COLO668 (cell line): Measurements from ENCODE around the gene RIMS1.

Experiments used
- DNase-seq: peaks from one replicate; lab custom pipeline; 2025; ENCODE audit not compliant: unreplicated experiment; lab: John Stamatoyannopoulos, UW

Gene RIMS1

DNA sequence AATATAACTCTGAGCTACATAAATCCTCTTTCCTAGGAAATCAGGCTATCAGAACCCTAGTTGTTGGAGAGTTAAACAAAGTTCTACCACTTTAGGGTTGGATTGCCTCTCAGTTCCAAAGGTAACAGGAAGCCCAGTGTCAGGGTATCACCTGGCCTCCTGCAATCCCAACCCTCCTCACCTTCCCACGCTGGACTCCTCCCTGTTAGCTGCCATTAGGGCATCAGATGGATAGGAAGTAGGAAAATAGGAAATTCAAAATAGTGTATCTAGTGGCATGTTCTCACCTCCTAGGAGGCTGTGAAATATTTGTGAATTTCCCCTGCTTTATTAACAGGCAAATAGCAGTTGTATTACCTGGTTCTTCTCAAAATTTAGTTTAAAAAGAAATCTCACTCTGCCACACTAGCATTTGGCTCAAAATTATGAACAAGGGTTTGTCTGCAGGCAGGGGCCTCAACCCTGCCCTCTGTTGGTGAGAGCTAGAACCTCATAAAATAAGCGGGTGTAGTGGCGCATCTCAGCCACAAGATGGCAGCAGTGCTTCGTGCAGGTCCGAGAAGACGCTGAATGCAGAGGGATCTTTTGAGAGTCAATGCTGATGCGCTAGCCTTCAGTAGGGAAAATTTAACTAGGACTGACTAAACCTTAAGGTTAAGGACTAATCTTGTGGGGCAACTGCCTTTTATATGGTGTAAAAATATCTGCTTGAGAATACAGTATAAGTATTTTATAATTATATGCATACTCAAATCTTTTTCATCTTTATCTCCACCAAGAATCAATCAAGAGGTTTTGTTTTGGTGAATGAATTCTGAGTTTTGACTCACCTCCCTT, 525.7 kb downstream of the RIMS1 start:
- DNase-seq, result peak; percentile 31

DNA sequence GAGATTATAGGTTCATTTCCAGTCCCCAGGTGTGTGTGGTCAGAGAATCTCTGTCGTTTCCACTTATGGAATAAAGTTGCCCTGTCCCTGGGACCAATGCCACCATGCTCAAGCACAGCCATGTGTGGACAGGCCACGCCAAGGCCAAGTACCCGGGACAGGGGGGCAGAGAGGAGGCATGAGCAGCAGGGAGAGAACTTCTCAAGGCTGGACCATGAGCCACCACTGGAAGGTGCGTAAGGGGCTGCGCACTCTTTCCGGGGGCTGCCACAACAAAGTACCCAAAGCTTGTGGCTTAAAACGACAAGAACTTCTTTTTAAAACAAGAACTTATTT, 526.3 kb downstream of the RIMS1 start:
- no peak for DNase-seq

- peak; percentile 49 for DNase-seq
These were observed 527.5 kb downstream of the RIMS1 start for GRCh38 chr6:72413884-72414283.

DNA sequence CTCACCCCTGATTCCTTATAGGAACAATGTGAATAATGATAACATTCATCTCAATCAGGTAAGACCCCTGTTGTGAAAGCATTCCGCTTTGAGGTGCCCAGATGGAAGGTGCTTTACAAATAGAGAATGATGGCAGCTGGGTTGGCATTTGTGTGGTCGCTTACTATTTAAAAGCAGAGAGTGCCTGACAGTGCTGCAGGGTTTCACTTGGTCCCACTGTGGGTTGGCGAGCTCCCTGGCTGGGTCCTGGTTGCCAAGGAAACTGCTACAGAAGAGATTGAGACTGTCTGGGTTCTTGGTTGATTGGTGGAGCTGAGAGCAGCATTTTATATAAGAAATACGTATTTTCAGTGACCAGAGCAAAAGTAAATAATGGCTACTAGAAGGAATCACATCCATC, 528.3 kb downstream of the RIMS1 start:
- DNase-seq, result no peak

DNA sequence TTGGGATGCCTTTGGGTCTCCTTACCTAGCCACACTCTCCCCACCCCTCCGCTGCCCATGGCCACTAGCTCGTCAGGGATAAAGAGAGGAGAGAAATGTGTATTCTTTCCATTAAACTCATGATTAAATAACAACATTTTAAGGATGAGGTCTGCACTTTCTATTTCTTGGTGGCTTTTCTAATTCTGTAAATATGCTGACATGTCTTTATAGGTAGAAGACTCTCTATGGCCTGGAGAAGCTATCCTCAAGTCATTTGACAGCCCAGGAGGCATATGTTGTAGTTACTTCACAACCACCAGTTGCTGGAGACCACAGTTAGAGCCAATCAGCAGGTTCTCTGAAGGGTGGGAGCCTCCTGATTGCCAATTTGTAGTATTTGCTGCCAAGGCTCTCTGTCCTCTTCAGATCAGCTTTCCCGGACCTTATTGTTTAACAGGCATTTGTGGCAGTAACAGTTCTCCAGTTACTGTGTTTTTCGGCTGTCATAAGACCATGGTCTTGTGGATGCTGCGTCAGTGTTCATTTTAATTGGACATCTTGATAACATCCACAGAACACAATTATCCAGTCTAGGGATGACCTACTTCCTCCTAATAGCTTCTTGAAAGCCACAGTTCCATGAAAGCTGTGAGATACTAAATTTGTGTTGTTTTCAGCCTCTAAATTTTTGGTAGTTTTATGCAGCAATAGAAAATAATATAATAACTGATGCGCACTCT, 530.6 kb downstream of the RIMS1 start:
- no peak for DNase-seq

DNA sequence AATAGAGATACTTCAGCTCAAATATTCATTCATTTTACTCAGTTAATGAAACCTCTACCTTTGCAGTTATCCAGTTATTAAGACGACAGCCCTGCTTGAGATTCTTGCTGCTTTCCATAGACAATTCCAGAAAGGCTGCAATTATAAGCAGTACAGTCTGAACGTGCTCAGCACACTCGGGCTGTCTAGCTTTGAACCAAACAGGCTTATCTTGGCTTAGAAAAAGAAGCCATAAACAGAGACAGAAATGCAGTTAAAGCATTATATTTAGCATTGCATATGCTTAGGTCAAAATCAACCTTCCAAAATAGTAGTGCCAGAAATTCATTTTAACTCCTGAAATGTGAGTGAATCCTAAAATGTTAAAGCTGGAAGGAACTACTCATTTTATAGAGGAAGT, 531.4 kb downstream of the RIMS1 start:
- no peak for DNase-seq

DNA sequence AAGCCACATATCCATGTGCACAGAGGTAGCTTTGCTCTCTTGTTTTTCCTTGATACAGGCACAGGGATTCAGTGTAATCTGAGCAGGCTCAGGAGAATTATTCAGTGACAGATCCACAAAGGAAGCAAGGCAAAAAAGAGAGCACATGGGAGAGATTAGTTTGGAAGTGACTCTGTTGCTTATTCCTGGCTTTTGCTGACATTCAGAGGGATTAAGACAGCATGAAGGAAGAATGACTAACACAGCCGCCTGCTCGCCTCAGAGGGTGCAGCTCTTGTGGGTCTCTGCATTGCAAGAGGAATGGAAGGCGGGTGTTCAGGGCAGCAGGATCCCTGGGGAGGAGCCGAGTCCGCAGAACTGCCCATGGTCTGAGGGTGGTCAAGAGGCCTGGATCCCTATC, 532.1 kb downstream of the RIMS1 start:
- no peak for DNase-seq

- no peak for DNase-seq
These were observed 533.6 kb downstream of the RIMS1 start for GRCh38 chr6:72419966-72420365.

- no peak for DNase-seq
These were observed 534.1 kb downstream of the RIMS1 start for GRCh38 chr6:72420409-72420808.

DNA sequence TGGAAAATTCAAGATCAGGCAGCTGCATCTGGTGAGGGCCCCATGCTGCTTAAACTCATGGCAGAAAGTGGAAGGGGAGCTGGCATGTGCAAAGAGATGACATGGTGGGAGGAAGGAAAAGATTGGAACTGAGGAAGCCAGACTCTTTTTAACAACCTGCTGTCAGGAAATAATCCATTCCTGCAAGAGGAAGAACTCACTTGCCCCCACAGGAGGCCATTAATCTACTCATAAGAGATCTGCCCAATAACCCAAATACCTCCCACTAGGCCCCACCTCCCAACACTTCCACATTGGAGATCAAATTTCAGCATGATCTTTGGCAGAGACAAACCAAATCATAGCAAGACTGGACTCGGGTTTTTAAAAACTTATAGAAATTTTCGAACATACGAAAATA, 535.0 kb downstream of the RIMS1 start:
- no peak for DNase-seq

GRCh38 chr6:72422171-72422570, 535.8 kb downstream of the RIMS1 start:
- no peak for DNase-seq

DNA sequence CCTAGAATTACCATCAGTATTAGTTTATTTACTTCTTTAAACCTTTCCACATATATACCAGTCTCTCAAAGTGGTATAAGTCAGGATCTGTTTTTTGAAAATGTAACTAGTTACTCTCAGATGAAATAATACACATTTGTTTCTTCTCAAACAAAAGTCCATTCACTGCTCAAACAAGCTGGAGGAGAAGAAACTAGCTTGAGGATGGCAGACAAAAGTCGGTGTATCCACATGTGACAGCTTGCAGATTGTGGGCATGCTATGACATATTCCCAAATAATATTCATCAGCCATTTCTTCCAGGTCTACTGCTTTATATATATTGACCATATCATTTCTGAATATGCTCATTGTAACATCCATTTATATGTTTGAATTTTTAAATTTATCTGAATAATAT, 538.1 kb downstream of the RIMS1 start:
- DNase-seq, result no peak

GRCh38 chr6:72425003-72425681, 538.8 kb downstream of the RIMS1 start:
- no peak for DNase-seq

- DNase-seq, result no peak
These were observed 554.3 kb downstream of the RIMS1 start for GRCh38 chr6:72440611-72441010.

DNA sequence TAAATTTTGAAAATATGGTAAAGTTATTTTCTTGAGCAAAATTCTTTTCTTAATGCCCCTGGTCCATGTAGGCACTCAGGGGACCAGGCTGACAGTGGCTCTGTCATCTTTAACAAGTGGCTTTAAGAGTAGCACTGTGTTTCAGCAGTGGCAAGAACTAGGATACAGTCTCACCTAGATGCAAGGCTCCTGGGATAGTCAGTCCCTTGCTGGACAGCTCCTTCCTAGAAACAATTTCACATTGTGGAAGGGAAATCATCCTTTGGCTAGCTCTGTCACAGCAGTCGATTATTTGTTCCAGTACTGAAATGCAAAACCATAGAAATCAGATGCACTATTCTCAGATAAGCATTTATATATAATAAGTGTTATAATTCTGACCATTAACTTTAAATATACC, 560.1 kb downstream of the RIMS1 start:
- DNase-seq, result no peak
